Globus pallidus (tissue), 1 donor: ENCODE measurements around the gene KLB.

Experiments
- DNase-seq: peaks from one replicate; pipeline ENCODE4 v3.0.0-alpha.2; 2015; ENCODE audit warnings: low spot score

KLB gene

DNA sequence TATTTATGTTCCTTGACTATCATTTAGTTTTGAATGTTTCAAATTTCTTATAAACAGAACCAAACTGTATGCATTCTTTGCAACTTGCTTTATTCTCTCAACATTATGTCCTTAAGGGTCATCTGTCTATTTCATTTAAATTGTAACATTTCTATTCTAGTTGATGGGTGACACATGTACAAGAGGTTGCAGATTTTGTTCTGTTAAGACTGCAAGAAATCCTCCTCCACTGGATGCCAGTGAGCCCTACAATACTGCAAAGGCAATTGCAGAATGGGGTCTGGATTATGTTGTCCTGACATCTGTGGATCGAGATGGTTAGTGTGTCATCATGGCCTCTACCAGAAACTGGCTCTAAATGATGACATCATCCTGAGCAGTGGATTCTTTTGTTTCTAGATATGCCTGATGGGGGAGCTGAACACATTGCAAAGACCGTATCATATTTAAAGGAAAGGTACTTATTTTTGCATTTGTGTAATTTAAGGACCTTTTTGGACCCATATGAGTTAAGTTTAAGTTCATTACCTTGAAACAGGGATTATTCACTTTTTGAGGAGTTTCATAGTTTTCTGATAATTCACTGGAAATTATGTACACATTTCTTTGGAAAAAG lies 58.3 kb downstream of the KLB start:
- DNase-seq: no peak

DNA sequence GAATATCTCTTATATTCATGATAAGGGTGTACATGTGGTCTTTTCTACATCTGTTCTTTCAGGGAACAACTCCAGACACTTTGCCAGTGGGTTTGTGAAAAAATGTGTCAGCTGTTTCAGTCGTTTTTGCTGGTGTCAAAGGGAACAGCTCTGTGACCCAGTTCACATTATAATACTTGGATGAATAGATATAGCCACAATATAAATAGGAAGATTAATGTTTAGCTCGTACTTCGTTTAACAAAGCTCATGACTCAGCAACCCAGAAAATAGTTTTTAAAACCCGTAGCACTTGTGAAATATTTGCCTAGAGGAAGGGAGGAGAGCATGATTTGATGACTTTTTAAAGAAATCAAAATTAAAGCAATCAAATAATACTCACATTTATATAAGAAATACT lies 60.0 kb downstream of the KLB start:
- no peak for DNase-seq

DNA sequence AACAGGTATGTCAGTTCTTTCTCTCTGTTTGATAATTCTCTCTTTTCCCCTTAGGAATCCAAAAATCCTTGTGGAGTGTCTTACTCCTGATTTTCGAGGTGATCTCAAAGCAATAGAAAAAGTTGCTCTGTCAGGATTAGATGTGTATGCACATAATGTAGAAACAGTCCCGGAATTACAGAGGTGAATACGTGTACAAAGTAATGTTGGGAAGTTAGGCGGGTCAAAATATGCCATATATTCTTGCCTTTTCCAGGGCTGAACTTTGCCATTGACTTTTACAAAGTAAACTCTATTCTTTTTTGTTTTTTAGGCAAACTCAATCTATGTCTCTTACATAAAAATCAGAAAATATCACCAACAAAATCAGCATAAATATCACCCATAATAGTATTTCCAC lies 60.7 kb downstream of the KLB start:
- DNase-seq: no peak

DNA sequence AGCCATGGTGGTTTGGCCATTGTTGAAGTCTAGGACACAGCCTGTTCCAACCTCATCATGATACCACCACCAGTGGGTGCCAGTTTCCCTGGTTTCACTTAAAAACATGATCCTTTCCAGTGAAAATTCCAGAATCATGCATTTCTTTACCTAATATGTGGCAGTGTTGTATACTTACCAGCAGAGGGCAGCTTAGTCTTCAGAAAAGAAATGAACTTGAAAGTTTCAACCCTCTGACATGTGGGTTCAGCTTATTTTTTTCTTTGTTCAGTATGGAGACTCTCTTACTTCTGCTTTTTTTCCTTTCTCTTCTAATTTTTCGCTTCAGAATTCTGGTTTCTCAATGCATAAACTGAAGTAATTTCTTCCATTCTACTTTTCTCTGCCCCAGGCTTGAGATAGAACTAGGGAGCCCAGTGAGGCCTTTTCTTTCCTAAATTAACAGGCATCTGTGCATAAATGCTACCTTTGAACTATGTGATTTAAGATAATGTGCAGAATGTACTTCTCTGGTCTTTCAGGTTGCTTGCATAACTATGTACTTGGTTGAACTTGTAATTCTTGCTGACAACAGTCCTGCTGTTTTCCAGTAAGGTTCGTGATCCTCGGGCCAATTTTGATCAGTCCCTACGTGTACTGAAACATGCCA lies 62.8 kb downstream of the KLB start:
- peak; percentile 79 for DNase-seq

DNA sequence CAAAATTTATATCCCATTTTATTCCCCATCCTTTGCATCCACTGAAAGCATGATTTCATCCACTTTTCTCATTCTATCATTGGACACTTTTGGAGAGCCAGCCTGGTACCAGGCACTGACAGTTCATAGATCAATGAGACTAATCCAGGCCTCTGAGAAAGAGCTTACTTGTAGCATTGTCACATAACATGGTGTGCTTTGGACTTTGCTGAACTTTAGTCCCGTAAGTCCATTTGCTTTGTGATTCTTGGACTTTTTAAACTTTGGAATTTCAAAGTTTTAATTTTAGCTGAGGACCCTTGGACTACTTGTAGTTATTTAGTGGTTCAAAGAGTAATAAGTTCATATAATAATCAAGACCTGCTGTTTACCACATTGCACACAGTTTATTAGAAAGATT lies 63.7 kb downstream of the KLB start:
- DNase-seq: peak; percentile 42

DNA sequence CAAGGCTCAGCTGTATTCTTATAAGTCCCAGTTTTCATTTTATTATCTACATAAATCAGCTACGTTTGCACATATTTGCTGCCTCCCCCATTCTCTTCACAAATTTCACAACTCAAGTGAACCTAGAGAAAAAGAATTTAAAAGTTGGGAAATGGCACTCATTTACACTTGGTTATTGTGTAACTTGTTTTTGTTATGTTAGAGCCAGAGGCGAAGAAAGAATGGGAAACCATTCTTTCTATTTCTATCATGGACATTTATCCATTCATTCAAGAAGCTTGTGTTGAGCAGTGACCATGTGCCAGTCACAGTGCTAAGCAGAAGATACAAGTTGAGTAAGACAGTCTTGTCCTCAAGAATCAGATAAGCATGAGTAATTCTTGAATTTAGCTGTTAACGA lies 65.7 kb downstream of the KLB start:
- DNase-seq: no peak

DNA sequence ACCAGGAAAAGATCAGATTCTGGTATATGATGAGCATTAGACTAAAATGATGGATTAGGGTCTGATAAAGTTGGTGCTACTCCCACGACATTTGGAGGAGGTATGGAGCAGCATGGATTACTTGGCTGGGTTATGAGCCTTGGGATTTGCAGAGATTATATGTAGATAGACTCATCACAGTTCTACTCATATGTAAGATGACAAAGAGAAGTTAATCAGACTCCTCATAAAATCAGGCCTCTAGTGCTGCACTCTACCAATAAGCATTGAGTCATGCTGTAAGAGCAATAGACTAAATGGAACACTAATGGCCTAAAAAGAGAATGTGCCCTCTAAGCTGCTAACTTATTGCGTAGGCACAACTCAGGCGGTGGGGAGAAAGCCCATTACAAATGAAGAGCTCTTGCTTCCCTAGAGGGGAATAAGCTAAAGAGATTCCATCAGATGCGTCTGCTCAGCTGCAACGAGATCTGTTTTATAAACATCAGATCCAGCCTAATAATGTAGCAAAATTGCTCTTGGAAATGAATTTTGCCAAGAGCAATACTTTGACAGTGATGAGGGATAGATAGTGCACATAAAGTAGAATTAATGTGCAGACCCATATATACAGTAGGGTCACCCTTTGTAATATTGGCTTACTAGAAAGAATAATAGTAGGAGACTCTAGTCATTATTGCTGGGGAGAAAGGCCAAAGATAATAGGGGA lies 69.6 kb downstream of the KLB start:
- DNase-seq: no peak

DNA sequence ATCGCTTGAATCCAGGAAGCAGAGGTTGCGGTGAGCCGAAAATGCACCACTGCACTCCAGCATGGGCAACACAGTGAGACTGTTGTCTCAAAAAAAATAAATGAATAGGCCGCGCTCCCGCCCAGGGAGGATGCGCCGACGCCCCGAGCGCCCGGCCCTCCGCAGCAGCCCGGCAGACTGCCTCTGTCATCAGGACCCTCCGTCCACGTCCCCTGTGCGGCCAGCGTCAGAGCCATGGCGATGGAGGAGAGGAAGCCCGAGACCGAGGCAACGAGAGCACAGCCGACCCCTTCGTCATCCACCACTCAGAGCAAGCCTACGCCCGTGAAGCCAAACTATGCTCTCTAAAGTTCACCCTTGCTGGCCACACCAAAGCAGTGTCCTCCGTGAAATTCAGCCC lies 73.5 kb downstream of the KLB start:
- DNase-seq: no peak

DNA sequence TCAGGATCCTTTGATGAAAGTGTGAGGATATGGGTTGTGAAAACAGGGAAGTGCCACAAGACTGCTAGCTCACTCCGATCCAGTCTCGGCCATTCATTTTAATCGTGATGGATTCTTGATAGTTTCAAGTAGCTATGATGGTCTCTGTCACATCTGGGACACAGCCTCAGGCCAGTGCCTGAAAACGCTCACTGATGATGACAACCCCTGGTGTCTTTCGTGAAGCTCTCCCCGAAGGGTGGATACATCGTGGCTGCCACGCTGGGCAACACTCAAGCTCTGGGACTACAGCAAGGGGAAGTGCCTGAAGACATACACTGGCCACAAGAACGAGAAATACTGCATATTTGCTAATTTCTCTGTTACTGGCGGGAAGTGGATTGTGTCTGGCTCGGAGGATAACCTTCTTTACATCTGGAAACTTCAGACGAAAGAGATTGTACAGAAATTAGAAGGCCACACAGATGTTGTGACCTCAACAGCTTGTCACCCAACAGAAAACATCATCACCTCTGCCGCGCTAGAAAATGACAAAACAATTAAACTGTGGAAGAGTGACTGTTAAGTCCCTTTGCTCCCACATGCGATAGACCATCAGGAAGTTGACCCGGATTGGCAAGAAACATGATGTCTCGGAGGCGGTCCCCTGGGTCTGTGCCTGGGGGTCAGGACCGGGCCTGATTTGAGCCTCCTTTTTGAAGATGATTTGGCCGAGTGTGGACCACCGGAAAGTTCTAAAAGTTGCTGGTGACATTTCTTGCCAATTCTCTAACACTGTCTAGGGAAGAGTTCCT lies 74.4 kb downstream of the KLB start:
- DNase-seq: no peak

DNA sequence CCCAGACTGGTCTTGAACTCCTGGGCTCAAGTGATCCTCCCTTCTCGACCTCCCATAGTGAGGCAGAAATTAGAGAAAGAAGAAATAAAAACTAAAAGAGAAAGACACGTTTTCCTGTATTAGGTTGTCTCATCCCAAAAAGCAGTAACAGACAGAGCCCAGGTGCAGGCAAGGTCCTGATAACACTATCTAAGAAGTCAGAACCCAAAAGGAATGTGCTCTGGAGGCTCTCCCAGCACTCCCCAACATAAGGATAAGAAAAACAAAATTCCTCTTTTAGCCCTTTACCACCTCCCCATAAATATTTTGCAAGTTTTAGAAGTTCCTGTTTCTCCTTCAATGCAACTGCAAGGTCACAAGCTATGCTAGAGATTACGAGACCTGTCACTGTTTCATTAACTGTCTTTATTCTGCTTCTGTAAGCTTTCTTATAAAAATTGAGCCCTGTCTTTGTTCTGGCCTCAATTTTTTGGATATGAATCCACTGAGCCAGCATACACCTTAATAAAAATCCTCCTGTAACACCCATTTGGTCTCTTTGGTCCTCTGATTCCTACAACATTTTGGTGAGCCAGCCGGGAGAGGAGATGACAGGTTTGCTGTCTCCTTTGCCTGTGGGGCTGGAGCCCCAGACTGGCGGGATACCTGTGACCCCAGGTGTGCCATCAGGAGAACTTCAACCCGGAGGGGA lies 78.0 kb downstream of the KLB start:
- no peak for DNase-seq

DNA sequence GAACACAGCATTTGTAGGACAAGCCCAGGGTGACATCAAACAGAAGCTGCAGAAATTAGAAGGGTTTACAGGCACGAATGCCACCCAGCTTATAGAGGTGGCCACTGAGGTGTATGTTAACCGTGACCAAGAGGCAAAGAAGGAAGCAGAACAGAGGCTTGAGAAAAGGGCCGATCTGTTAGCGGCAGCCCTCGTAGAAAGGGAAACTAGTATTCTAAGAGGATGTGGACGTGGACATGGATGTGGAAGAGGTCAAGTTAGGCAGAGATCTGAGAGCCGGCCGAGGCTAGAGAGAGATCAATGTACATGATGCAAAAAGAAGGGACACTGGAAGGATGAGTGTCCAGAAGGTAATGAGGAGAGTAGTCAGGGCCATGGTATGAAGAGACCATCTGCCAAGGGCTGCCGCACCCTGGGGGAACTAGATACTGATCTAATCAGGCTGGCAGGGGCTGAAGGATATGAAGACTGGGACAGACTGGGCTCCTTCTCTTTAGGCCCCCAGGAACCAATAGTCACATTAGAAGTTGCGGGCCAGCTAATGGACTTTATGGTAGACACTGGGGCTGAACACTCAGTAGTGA lies 79.6 kb downstream of the KLB start:
- no peak for DNase-seq

DNA sequence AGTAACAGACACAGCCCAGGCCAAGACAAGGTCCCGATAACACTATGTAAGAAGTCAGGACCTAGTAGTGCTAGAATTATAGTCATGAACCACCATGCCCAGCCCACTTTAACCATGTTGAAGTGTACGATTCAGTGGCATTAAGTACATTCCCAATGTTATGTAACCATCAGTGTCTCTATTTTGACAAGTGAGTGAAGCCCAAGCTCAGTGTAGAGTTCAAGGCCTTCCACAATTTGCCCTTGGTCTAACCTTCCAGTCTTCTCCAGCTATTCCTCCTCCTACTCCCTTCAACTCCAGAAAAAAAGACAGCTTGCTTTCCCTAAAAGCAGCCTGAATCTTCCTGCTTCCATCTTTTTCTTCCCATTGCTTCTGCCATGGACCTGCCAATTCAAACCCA lies 83.6 kb downstream of the KLB start:
- DNase-seq: no peak

DNA sequence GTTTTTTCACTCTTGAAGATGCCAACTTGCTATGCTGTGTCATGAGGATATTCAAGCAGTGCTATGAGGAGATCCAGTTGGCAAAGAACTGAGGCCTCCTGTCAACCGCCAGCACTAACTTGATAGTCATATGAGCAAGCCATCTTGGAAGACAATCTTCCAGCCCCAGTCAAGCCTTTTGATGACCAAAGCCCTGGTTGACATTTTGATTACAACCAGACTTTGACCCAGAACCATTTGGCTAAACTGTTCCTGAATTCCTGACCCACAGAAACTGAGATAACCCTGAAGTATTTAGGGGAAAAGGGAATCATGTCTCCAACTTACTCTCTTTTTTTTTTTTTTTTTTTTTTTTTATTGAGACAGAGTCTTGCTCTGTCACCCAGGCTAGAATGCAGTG lies 87.6 kb downstream of the KLB start:
- no peak for DNase-seq

DNA sequence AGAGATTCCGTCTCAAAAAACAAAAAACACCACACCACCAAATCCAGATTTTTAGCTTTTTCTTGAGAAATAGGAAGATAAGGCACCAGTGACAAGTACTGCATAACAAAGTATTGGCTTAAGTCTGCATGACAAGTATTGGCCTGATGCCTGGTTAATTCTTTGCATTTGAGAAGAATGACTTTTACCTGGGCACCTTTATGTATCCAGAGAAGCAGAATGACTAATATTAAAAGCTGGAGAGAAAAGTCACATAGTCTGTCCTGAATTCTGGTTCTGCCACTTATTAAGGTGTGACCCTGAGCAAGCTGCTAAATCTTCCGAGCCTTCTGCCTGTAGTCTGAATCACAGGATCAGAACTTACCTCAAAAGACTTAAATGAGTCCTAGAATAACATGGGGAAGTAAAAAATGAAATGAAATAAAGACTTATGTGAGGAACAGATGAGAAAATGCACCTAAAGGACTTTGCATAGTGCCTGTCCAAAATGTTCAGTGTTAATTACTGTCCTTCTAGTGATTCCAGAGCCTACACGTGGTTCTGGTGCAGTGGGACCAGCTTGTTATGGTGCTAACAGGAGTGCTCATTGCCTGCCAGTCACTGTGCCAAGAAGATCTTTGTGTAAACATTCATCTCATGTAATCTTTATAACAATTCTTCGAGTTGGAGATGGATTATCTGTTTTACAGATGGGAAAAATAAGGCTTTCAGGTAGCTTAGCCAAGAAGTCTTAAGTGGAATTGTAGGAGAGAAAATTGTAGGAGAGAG lies 88.9 kb downstream of the KLB start:
- no peak for DNase-seq

DNA sequence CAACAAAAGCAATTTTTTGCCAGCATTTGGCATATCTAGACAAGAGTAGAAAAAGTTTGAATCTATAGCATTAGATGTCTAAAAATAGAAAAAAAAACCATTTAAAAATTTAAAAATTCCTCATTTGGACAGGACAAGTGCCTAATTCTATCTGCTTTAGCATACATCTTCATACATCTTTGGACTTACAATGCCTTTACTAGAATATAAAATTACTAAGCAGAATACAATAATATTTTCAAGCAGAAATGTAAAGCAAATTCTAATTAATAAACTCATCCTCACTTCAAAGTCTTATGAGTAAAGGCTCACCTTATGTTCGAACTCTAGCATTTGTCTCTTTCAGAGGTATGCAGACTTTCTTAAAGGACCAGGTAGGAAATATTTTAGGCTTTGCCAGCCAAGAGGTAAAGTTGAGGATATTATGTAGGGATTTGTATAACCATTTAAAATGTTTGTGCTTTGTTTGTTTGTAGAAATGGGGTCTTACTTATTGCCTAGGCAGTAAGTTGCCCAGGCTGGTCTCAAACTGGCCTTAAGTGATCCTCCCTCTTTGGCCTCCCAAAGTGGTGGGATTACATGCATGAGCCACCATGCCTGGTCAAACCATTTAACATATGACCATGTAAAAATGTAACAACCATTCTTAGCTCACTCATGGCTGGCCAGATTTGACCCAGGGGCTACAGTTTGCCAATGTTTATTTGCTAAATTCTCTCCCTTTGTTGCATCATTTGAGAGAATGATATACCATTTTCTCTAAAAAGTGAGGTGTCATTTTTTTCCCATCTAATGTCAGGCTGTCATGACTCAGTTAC lies 91.4 kb downstream of the KLB start:
- no peak for DNase-seq

DNA sequence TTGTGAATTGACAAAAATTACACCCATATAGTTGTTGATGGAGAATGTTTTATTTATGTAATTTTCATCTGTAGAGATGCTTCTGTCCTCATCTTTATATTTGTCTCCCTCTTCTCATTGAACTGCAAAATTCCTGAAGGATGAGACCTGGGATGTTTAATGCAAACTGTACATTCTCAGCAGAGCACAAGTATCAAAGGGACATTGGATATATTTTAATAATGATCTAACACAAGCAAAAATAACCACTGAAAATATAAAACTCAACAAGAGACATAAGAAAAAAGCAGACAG lies 91.9 kb downstream of the KLB start:
- no peak for DNase-seq
